ENCODE data around the gene ADCY3. TPM values are rescaled to one million over a fixed set of nuclear protein-coding genes. Genes with fewer than 3 reads are reported as not detected.

ADCY3 gene
- 32.6 and 47.9 TPM in 2 replicates for total RNA-seq

DNA sequence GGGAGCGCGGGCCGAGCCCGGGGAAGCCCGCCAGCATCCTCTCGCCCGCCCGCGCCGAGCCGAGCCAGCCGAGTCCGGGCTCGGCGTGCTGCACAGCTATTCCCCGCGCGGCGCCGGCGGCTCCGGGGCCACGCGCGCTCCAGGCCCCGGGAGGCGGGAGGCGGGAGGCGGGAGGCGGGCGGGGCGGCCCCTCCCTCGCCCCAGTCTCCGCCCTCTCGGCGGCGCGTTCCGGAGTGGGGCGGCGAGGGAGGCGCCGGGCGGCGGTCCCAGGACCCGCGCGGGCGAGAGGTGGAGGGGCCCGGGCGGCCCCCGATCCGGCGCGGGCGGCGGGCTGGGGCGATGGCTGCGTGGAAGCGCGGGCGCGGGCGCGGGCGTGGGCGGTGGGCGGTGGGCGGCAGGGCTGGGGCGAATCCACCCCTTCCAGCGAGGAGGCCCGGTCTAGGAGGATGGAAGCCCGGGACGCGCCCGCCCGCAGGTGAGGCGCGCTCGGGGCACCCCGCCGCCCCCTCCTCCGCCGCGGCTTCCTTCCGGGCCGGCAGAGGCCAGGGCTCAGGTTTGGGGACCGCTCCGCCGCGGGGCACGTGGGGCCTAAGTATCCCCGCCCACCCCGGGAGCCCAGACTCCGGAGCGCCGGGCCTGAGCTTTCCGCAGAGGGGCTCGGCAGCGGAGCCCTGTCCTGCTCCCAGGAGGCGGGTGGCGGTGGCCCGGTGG, at the start of gene ADCY3:
ADCY3 (minus strand) TSS at position 140 of the 711 bp plus-strand sequence. CDS start 1,250 bp downstream, outside the sequence.

GRCh38 chr2:24792874-24793760, 126.9 kb downstream of the ADCY3 start, which contains the start of the genes CENPO and PTRHD1:
CENPO (plus strand) TSS chr2:24793425; CDS start chr2:24793920, 495 bp downstream.
PTRHD1 (minus strand) TSS chr2:24793391; CDS start chr2:24793377, 14 bp downstream.

Other genes starting within 250 kb of the ADCY3 start
- gene PTRHD1, start 126.8 kb downstream of the ADCY3 start, total RNA-seq: 17.2 and 19.9 TPM in 2 replicates
- gene CENPO, start 126.8 kb downstream of the ADCY3 start, total RNA-seq: 12.0 and 30.5 TPM in 2 replicates
- gene DNAJC27, start 51.7 kb upstream of the ADCY3 start, total RNA-seq: 6.0 and 7.2 TPM in 2 replicates
- 0.55 and 0.87 TPM in 2 replicates for gene EFR3B, start 121.8 kb upstream of the ADCY3 start, total RNA-seq
- gene POMC, start 248.3 kb upstream of the ADCY3 start, total RNA-seq: 1.1 and 1.7 TPM in 2 replicates